ENCODE data around the gene TRIP12.

DNA sequence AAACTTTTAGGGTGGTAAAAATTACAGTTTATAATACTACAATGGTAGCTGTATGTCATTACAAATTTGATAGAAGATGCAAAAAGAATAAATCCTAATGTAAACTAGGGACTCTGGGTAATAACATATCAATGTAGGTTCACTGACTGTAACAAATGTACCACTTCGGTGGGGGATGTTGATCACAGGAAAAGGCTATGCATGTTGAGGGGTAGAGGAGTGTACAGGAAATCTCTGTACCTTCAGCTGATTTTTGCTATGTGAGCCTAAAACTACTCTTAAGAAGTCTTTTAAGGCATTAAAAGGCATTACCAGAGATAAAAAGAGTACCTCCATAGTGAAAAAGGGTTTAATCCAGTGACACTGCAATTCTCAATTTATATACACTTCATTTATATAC lies 25.0 kb downstream of the TRIP12 start:
- TF ChIP-seq POLR2A (IDR thresholded peaks at IDR 0.05): no peak
- TF ChIP-seq, protein P1, sequence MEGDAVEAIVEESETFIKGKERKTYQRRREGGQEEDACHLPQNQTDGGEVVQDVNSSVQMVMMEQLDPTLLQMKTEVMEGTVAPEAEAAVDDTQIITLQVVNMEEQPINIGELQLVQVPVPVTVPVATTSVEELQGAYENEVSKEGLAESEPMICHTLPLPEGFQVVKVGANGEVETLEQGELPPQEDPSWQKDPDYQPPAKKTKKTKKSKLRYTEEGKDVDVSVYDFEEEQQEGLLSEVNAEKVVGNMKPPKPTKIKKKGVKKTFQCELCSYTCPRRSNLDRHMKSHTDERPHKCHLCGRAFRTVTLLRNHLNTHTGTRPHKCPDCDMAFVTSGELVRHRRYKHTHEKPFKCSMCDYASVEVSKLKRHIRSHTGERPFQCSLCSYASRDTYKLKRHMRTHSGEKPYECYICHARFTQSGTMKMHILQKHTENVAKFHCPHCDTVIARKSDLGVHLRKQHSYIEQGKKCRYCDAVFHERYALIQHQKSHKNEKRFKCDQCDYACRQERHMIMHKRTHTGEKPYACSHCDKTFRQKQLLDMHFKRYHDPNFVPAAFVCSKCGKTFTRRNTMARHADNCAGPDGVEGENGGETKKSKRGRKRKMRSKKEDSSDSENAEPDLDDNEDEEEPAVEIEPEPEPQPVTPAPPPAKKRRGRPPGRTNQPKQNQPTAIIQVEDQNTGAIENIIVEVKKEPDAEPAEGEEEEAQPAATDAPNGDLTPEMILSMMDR (IDR thresholded peaks at IDR 0.05 in 8 of 11, conservative IDR thresholded peaks at IDR 0.05 in 3 of 11): no peak
